ENCODE measurements around the gene MTX3. TPM values are rescaled to one million over a fixed set of nuclear protein-coding genes. Genes with fewer than 3 reads are reported as not detected.

The MTX3 gene
- total RNA-seq, 1 experiment from 2014 or later: 7.1 TPM

DNA sequence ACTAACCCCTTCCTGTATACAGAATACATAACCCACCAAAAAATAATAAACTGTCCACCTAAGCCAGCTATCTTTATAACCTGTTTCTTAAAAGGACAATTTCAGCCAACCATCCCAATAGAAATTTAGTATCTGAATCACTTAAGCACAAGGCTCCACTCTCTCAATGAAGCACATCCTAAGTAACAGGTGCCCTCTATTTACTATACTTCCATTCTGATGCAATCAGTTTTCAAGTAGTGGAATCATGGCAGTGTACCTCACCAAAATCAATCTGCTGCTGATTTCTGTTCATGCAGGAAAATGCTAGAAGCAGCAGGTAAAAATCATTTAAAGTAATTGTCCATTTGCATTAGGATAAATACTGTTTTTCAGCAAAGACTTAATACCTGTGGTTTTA lies 4.8 kb downstream of the MTX3 start:
- Histone ChIP-seq H3K36me3 (ENCODE audit: low read depth, low read length) (peaks cover 11% of the 10 kb centered on the region), H3F3A (ENCODE audit: low read length, unreplicated experiment) (no peaks in the 10 kb centered on the region), H3K79me2 (ENCODE audit: low read length) (peaks cover 17% of the 10 kb centered on the region), H3K4me3 (ENCODE audit: low read length) (no peak overlapping the region), H3K9ac (ENCODE audit: low read length) (no peak overlapping the region), H3K4me1 (ENCODE audit: insufficient read depth, low read length) (peaks cover 8% of the 10 kb centered on the region), H3K9me2 (replicated peaks; ENCODE audit: low read length) (no peaks in the 10 kb centered on the region), H3K9me3 (ENCODE audit: low read length) (no peaks in the 10 kb centered on the region), H3K4me2 (ENCODE audit: low read length) (no peak overlapping the region), H3K27me3 (ENCODE audit: low read length) (no peaks in the 10 kb centered on the region), H4K20me1 (ENCODE audit: low read length) (no peaks in the 10 kb centered on the region), H3K27ac (ENCODE audit: low read length) (no peak overlapping the region), H2AFZ (ENCODE audit: low read length) (no peak overlapping the region)
- ChIA-PET CTCF (no interaction called here), POLR2A (ENCODE audit: unreplicated experiment) (no interaction called here)
- TF ChIP-seq EZH2phosphoT487 (IDR thresholded peaks at IDR 0.05; ENCODE audit: borderline replicate concordance, low read length) (no peak), CTCF (conservative IDR thresholded peaks at IDR 0.05; ENCODE audit: low read depth, low read length) (no peak), EZH2 (IDR thresholded peaks at IDR 0.05; ENCODE audit: low read length, unreplicated experiment) (no peak)
- no peak for DNase-seq
- intact Hi-C loops (cut with micrococcal nuclease): no loop called here
- BruUV-seq (replicated peaks): no TSS peak
- ATAC-seq: no peak

GRCh38 chr5:79985288-79985687 lies 5.8 kb downstream of the MTX3 start:
- H3K9ac ChIP-seq (ENCODE audit: low read length): no peak overlapping the region

More at GRCh38 chr5:79985288-79985687, 5.8 kb downstream of the MTX3 start:
- H3K4me2 ChIP-seq (ENCODE audit: low read length): no peak overlapping the region
- ChIA-PET CTCF (no interaction called here), POLR2A (ENCODE audit: unreplicated experiment) (no interaction called here)
- peaks cover 11% of the 10 kb centered on the region for H3K36me3 ChIP-seq (ENCODE audit: low read depth, low read length)
- H2AFZ ChIP-seq (ENCODE audit: low read length): no peak overlapping the region
- H3K4me1 ChIP-seq (ENCODE audit: insufficient read depth, low read length): peaks cover 8% of the 10 kb centered on the region; the same call in 1 of the 2 replicates
- no peak overlapping the region for H3K4me3 ChIP-seq (ENCODE audit: low read length)
- H3K9me3 ChIP-seq (ENCODE audit: low read length): no peaks in the 10 kb centered on the region
- no TSS peak for BruUV-seq (replicated peaks)
- no peak for ATAC-seq
- H4K20me1 ChIP-seq (ENCODE audit: low read length): no peaks in the 10 kb centered on the region
- no peaks in the 10 kb centered on the region for H3F3A ChIP-seq (ENCODE audit: low read length, unreplicated experiment)
- H3K27ac ChIP-seq (ENCODE audit: low read length): no peak overlapping the region
- DNase-seq: no peak
- H3K79me2 ChIP-seq (ENCODE audit: low read length): peaks cover 11% of the 10 kb centered on the region
- TF ChIP-seq EZH2 (IDR thresholded peaks at IDR 0.05; ENCODE audit: low read length, unreplicated experiment) (no peak), EZH2phosphoT487 (IDR thresholded peaks at IDR 0.05; ENCODE audit: borderline replicate concordance, low read length) (no peak), CTCF (conservative IDR thresholded peaks at IDR 0.05; ENCODE audit: low read depth, low read length) (no peak)
- no peaks in the 10 kb centered on the region for H3K9me2 ChIP-seq (replicated peaks; ENCODE audit: low read length)
- no peaks in the 10 kb centered on the region for H3K27me3 ChIP-seq (ENCODE audit: low read length)
- intact Hi-C loops (cut with micrococcal nuclease): no loop called here

Data from PC-3 (cell line).